ENCODE measurements around the gene CNTF. TPM values are rescaled to one million over a fixed set of nuclear protein-coding genes. Genes with fewer than 3 reads are reported as not detected.
A peak's percentile ranks its signal among the peaks of the same experiment; 100 is the strongest.

Gene CNTF
- total RNA-seq, 1 donor from 2014 or later: 4.2 TPM

DNA sequence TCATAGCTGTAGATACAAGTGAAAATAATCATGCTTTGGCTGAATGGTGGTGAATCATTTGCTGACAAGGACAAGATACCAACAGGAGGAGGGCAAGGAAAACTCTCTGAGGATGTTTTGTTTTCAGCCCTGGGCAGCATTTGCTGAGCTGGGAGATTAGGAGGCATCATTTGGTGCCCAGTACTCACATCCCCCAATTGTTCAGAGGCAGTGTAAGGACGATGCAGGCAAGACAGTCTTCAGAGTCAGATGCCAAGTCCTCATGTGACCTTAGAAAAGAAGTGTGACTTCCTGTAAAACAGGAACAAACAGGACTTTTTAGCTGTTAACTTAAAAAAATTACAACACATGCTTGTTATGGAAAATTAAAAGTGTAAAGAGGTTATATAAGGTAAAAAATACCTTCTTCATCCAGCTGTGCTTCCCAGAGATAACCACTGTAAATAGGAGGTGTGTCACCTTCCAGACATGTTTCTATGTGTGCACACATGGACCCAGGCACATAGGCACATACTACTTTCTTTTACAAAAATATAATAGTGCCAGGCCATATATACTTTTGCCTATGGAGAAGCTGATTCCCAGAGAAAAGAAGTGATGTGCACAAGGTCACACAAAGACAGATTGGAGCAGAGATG, 18.0 kb downstream of the CNTF start:
- Mint-ChIP-seq H3K4me3 (no peak overlapping the region), H3K27ac (no peak overlapping the region), H3K36me3 (no peaks in the 10 kb centered on the region), H3K27me3 (ENCODE audit: insufficient read depth, low read depth) (no peaks in the 10 kb centered on the region), H3K4me1 (peaks cover 3% of the 10 kb centered on the region), H3K9me3 (peaks cover 3% of the 10 kb centered on the region)
- Histone ChIP-seq H4K20me1 (ENCODE audit: low read depth) (no peaks in the 10 kb centered on the region), H3K4me1 (no peaks in the 10 kb centered on the region), H3K36me3 (no peaks in the 10 kb centered on the region), H3F3A (ENCODE audit: low read depth) (no peaks in the 10 kb centered on the region), H3K4me3 (no peak overlapping the region), H3K27me3 (no peaks in the 10 kb centered on the region), H3K79me2 (ENCODE audit: low read depth) (no peaks in the 10 kb centered on the region), H3K9ac (no peak overlapping the region), H3K9me3 (ENCODE audit: low read depth) (no peaks in the 10 kb centered on the region), H3K4me2 (no peak overlapping the region), H3K27ac (no peak overlapping the region), H2AFZ (replicated peaks) (no peak overlapping the region)
- TF ChIP-seq EZH2 (IDR thresholded peaks at IDR 0.05) (no peak), EZH2phosphoT487 (IDR thresholded peaks at IDR 0.05) (no peak)
- TF ChIP-seq, protein P1, sequence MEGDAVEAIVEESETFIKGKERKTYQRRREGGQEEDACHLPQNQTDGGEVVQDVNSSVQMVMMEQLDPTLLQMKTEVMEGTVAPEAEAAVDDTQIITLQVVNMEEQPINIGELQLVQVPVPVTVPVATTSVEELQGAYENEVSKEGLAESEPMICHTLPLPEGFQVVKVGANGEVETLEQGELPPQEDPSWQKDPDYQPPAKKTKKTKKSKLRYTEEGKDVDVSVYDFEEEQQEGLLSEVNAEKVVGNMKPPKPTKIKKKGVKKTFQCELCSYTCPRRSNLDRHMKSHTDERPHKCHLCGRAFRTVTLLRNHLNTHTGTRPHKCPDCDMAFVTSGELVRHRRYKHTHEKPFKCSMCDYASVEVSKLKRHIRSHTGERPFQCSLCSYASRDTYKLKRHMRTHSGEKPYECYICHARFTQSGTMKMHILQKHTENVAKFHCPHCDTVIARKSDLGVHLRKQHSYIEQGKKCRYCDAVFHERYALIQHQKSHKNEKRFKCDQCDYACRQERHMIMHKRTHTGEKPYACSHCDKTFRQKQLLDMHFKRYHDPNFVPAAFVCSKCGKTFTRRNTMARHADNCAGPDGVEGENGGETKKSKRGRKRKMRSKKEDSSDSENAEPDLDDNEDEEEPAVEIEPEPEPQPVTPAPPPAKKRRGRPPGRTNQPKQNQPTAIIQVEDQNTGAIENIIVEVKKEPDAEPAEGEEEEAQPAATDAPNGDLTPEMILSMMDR (IDR thresholded peaks at IDR 0.05): no peak
- no peak for DNase-seq (ENCODE audit: low spot score)

DNA sequence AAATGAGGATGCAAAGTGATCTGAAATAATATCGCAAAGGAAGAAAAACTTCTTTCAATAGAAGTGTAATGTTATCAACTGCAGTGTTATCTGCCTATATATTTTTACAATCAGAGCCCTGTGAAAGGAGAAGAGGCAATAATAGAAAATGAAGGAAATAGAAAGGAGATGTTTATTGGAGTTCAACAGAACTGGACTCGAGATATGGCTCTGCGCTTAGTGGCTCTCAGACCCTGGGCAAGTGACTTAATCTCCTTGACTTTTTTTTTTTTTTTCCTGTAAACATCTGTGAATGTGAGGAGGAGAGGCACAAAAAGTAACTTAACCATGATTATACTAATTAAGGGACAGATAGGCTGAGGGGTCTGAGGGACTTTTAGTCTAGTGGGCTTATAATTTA, 18.9 kb downstream of the CNTF start:
- Histone ChIP-seq H3K9ac (no peak overlapping the region), H3K9me3 (ENCODE audit: low read depth) (no peaks in the 10 kb centered on the region), H3K27me3 (no peaks in the 10 kb centered on the region), H3K4me3 (no peak overlapping the region), H3F3A (ENCODE audit: low read depth) (no peaks in the 10 kb centered on the region), H3K36me3 (no peaks in the 10 kb centered on the region), H3K4me2 (no peak overlapping the region), H2AFZ (replicated peaks) (no peak overlapping the region), H3K4me1 (no peaks in the 10 kb centered on the region), H3K27ac (no peak overlapping the region), H3K79me2 (ENCODE audit: low read depth) (no peaks in the 10 kb centered on the region), H4K20me1 (ENCODE audit: low read depth) (no peaks in the 10 kb centered on the region)
- Mint-ChIP-seq H3K9me3 (peaks cover 8% of the 10 kb centered on the region), H3K4me1 (peaks cover 3% of the 10 kb centered on the region), H3K36me3 (no peaks in the 10 kb centered on the region), H3K27me3 (ENCODE audit: insufficient read depth, low read depth) (no peaks in the 10 kb centered on the region), H3K27ac (peak overlapping the region; percentile 12), H3K4me3 (no peak overlapping the region)
- TF ChIP-seq EZH2 (IDR thresholded peaks at IDR 0.05): no peak
- TF ChIP-seq, protein P1 (IDR thresholded peaks at IDR 0.05): no peak
- TF ChIP-seq EZH2phosphoT487 (IDR thresholded peaks at IDR 0.05): no peak
- no peak for DNase-seq (ENCODE audit: low spot score)

DNA sequence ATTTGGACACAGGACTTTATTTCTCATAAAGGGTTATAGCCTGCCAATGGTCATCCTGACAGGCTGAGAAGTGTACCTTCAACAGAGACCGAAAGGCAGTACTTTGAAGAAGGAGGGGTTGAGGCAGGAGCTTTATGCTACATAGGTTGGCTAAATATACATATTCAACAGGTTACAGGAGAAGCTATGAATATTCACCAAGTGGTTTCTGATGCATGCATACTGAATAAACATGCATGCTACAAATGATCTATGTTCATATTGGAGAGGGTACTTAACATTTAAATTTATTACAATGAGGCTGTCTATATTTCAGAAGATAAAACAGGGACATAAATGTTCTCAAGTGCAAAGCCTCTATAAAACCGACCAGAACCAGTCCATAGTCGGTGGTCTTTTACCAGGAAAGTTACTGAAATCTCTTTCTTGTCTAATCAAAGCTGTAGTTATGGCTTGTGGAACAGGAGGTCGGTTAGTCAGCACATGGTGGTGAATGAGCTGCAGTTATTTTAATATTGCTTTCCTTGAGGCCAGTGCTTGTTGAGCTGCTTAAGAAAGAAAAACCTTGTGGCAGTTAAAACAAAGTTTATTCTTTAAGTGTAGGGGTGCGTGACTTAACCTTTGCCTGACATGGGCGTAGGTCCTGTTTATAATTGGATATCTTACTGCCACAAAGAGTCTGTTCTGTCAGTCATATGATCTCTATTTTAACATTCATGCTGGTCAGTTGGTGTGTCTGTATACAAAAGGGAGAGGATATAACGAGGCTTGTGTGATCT, 19.5 kb downstream of the CNTF start:
- Histone ChIP-seq H3K27ac (no peak overlapping the region), H3F3A (ENCODE audit: low read depth) (no peaks in the 10 kb centered on the region), H3K36me3 (no peaks in the 10 kb centered on the region), H3K79me2 (ENCODE audit: low read depth) (no peaks in the 10 kb centered on the region), H3K4me1 (no peaks in the 10 kb centered on the region), H3K4me3 (no peak overlapping the region), H3K4me2 (no peak overlapping the region), H3K9ac (no peak overlapping the region), H2AFZ (replicated peaks) (no peak overlapping the region), H4K20me1 (ENCODE audit: low read depth) (no peaks in the 10 kb centered on the region), H3K9me3 (ENCODE audit: low read depth) (no peaks in the 10 kb centered on the region), H3K27me3 (no peaks in the 10 kb centered on the region)
- Mint-ChIP-seq H3K27me3 (ENCODE audit: insufficient read depth, low read depth) (no peaks in the 10 kb centered on the region), H3K4me1 (peaks cover 3% of the 10 kb centered on the region), H3K36me3 (no peaks in the 10 kb centered on the region), H3K27ac (no peak overlapping the region), H3K4me3 (no peak overlapping the region), H3K9me3 (peaks cover 14% of the 10 kb centered on the region)
- DNase-seq (ENCODE audit: low spot score): no peak
- TF ChIP-seq EZH2phosphoT487 (IDR thresholded peaks at IDR 0.05) (no peak), EZH2 (IDR thresholded peaks at IDR 0.05) (no peak)
- TF ChIP-seq, protein P1 (IDR thresholded peaks at IDR 0.05): no peak
